Coronary artery (tissue), 2 donors: ENCODE data around the gene OR14A16.

ENCODE experiments used
- DNase-seq: peaks from one replicate; pipeline ENCODE4 v3.0.0-alpha.2; 2017; ENCODE audit warnings: low spot score
- H3K27ac ChIP-seq, 2 donors: fragments of 200-600 bp; sonication (generic); one replicate each; pipeline ENCODE4 v1.5.1; 2016 to 2019
- H3K4me3 ChIP-seq: fragments of 200-600 bp; sonication (generic); 2 replicates; pipeline ENCODE4 v1.5.1; 2016; ENCODE audit warnings: mild to moderate bottlenecking, moderate library complexity
- TF ChIP-seq, protein P1 (sequence below): fragments of 200-600 bp; sonication (generic); IDR thresholded peaks from one replicate; pipeline ENCODE4 v1.5.1; 2019; ENCODE audit warnings: antibody characterized with exemption

The OR14A16 gene

DNA sequence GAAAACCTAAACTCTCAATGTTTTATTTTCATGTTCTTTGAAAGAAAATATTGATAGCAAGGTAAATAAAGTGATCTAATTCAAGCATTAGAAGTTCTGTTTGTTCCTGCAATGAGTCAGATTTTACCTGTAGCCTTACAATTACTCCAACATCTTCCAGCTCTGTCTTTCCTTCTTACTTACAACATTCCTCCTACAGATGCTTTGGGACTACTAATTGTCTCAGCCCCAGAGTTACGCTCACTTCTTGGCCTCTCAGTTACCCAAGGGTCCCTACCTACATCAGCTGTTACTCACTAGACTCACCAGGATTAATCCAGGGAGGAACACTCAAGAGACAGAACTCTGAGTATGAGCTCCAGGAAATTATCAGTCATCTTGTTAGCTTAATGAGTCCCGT, 26.4 kb downstream of the OR14A16 start:
- no peak overlapping the region for H3K4me3 ChIP-seq
- TF ChIP-seq, protein P1, sequence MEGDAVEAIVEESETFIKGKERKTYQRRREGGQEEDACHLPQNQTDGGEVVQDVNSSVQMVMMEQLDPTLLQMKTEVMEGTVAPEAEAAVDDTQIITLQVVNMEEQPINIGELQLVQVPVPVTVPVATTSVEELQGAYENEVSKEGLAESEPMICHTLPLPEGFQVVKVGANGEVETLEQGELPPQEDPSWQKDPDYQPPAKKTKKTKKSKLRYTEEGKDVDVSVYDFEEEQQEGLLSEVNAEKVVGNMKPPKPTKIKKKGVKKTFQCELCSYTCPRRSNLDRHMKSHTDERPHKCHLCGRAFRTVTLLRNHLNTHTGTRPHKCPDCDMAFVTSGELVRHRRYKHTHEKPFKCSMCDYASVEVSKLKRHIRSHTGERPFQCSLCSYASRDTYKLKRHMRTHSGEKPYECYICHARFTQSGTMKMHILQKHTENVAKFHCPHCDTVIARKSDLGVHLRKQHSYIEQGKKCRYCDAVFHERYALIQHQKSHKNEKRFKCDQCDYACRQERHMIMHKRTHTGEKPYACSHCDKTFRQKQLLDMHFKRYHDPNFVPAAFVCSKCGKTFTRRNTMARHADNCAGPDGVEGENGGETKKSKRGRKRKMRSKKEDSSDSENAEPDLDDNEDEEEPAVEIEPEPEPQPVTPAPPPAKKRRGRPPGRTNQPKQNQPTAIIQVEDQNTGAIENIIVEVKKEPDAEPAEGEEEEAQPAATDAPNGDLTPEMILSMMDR: no peak
- no peak overlapping the region for H3K27ac ChIP-seq
- no peak for DNase-seq

DNA sequence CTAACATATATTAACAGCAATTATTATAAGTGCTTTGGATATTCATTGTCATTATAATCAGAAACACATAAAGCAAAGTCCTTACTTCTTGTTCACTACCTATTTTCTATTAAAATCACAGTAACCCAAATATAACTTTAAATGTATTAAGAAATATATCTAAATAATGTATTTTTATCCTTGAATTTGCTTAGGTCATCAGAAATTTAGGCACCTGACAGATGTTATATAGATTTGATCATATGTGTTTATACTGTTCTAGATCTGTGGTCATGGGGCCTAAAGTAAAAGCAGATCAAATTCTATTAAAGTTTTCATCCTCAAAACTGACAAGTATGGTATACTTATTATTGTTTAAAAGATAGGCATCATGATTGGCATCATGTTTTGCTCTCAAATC, 54.3 kb downstream of the OR14A16 start:
- TF ChIP-seq, protein P1: no peak
- no peak for DNase-seq
- Histone ChIP-seq H3K27ac (no peak overlapping the region), H3K4me3 (no peak overlapping the region)
